ENCODE results near the gene SCTR.
"Not testable (repeated sequence)": the region's sequence is repeated elsewhere in the genome, so short reads cannot be mapped to it uniquely, and the experiment has no call there.

Gene SCTR

DNA sequence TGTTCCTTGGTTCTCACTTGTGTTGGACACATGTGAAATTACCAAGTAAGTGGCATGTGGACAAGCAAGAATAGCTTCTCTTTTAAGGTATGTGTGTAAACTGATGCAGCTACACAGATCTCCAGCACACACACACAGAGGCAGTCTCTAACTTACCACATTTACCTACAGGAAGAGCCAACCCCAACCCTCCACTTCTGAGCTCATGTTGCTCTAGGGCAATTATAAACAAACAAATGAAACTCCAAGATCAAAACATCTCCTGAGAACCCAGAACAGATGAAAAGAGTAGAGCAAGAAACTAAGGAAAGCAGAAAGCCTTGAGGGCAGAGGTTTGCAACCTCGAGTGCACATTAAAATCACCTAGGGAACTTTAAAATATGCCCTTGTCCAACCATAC lies 108.7 kb downstream of the SCTR start:
- Histone ChIP-seq H3K36me3 (ENCODE audit: control insufficient read depth, insufficient read depth, low read length) (no peaks in the 10 kb centered on the region), H3K27ac (ENCODE audit: low read length) (no peak overlapping the region), H3K27me3 (ENCODE audit: control insufficient read depth, insufficient read depth, low read length) (no peaks in the 10 kb centered on the region), H3K4me1 (ENCODE audit: control insufficient read depth, insufficient read depth, low read length) (no peaks in the 10 kb centered on the region), H3K4me3 (ENCODE audit: low read length) (no peak overlapping the region), H3K9me3 (ENCODE audit: control insufficient read depth, insufficient read depth, low read length) (no peaks in the 10 kb centered on the region)
- no peak for DNase-seq (ENCODE audit: low read depth, low spot score)
- no CpG with 5 or more reads among the region's 1 CpG for WGBS (ENCODE audit: insufficient coverage, insufficient read length)

DNA sequence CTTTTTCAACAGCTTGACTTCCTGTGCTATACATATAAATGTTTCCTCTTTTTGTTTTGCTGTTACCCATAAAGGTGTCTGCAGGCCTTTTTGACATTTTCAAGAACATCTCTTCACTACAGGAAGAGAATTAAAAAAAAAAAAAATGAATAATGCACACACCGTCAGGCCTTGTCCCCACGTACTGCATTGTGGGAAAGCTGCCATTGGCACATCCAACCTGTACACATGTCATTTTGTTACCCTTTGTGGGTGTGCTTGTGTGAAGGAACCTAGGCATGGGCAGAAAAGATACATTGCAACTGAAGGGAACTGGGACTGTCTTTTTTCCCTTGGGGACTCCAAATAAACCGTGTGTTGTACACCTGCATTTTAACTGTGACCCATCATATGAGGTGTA lies 109.4 kb downstream of the SCTR start:
- H3K4me3 ChIP-seq (ENCODE audit: low read length), result no peak overlapping the region
- WGBS (ENCODE audit: insufficient coverage, insufficient read length), result no CpG with 5 or more reads among the region's 3 CpGs
- no peak for DNase-seq (ENCODE audit: low read depth, low spot score)
- H3K27me3 ChIP-seq (ENCODE audit: control insufficient read depth, insufficient read depth, low read length), result no peaks in the 10 kb centered on the region
- no peaks in the 10 kb centered on the region for H3K9me3 ChIP-seq (ENCODE audit: control insufficient read depth, insufficient read depth, low read length)
- no peaks in the 10 kb centered on the region for H3K36me3 ChIP-seq (ENCODE audit: control insufficient read depth, insufficient read depth, low read length)
- no peak overlapping the region for H3K27ac ChIP-seq (ENCODE audit: low read length)
- H3K4me1 ChIP-seq (ENCODE audit: control insufficient read depth, insufficient read depth, low read length), result no peaks in the 10 kb centered on the region

DNA sequence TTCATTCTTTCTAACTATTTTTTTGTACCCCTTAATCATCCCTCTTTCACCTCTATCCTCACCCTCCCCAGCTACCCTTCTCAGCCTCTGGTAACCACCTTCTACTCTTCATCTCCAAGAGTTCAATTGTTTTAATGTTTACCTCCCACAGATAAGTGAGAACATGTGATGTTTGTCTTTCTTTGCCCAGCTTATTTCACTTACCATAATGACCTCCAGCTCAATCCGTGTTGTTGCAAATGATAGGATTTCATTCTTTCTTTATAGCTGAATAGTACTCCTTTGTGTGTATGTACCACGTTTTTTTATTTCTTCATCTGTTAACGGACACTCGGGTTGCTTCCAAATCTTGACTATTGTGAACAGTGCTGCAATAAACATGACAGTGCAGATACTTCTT lies 114.8 kb downstream of the SCTR start:
- H3K4me3 ChIP-seq (ENCODE audit: low read length), result no peak overlapping the region
- no peak for DNase-seq (ENCODE audit: low read depth, low spot score)
- no peaks in the 10 kb centered on the region for H3K4me1 ChIP-seq (ENCODE audit: control insufficient read depth, insufficient read depth, low read length)
- no peak overlapping the region for H3K27ac ChIP-seq (ENCODE audit: low read length)
- H3K36me3 ChIP-seq (ENCODE audit: control insufficient read depth, insufficient read depth, low read length), result no peaks in the 10 kb centered on the region
- WGBS (ENCODE audit: insufficient coverage, insufficient read length), result no CpG with 5 or more reads among the region's 4 CpGs
- H3K27me3 ChIP-seq (ENCODE audit: control insufficient read depth, insufficient read depth, low read length), result no peaks in the 10 kb centered on the region
- H3K9me3 ChIP-seq (ENCODE audit: control insufficient read depth, insufficient read depth, low read length), result no peaks in the 10 kb centered on the region

GRCh38 chr2:119408221-119408619 lies 116.1 kb downstream of the SCTR start:
- no peak overlapping the region for H3K27ac ChIP-seq (ENCODE audit: low read length)
- H3K27me3 ChIP-seq (ENCODE audit: control insufficient read depth, insufficient read depth, low read length), result no peaks in the 10 kb centered on the region
- no CpG with 5 or more reads among the region's 5 CpGs for WGBS (ENCODE audit: insufficient coverage, insufficient read length)
- no peak overlapping the region for H3K4me3 ChIP-seq (ENCODE audit: low read length)
- no peaks in the 10 kb centered on the region for H3K4me1 ChIP-seq (ENCODE audit: control insufficient read depth, insufficient read depth, low read length)
- no peaks in the 10 kb centered on the region for H3K9me3 ChIP-seq (ENCODE audit: control insufficient read depth, insufficient read depth, low read length)
- no peak for DNase-seq (ENCODE audit: low read depth, low spot score)
- no peaks in the 10 kb centered on the region for H3K36me3 ChIP-seq (ENCODE audit: control insufficient read depth, insufficient read depth, low read length)

GRCh38 chr2:119407430-119408220 lies 116.7 kb downstream of the SCTR start:
- no peak overlapping the region for H3K4me3 ChIP-seq (ENCODE audit: low read length)
- no peak overlapping the region for H3K27ac ChIP-seq (ENCODE audit: low read length)
- H3K9me3 ChIP-seq (ENCODE audit: control insufficient read depth, insufficient read depth, low read length), result no peaks in the 10 kb centered on the region
- no peaks in the 10 kb centered on the region for H3K36me3 ChIP-seq (ENCODE audit: control insufficient read depth, insufficient read depth, low read length)
- WGBS (ENCODE audit: insufficient coverage, insufficient read length), result no CpG with 5 or more reads among the region's 7 CpGs
- DNase-seq (ENCODE audit: low read depth, low spot score), result no peak
- no peaks in the 10 kb centered on the region for H3K27me3 ChIP-seq (ENCODE audit: control insufficient read depth, insufficient read depth, low read length)
- H3K4me1 ChIP-seq (ENCODE audit: control insufficient read depth, insufficient read depth, low read length), result no peaks in the 10 kb centered on the region

DNA sequence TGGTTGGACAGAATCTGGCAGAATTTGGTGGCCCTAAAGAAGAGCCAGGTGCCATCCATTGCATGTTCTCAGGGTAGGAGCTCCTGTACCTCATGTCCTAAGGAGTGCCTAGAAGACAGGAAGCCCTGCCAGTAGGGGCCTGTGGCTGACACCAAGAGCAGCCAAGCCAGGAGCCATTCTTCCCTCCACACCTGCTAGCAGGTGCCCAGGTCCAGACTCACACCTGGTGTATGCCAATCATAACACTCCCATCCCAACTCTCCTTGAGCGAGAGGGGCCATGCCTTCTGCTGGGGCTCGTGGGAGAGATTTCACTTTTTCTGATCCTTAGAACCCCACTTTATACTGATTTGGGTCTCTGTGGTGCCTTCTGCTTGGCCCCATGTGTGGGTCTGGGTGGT lies 119.1 kb downstream of the SCTR start:
- no peaks in the 10 kb centered on the region for H3K4me1 ChIP-seq (ENCODE audit: control insufficient read depth, insufficient read depth, low read length)
- no peaks in the 10 kb centered on the region for H3K9me3 ChIP-seq (ENCODE audit: control insufficient read depth, insufficient read depth, low read length)
- no peak overlapping the region for H3K4me3 ChIP-seq (ENCODE audit: low read length)
- no peak for DNase-seq (ENCODE audit: low read depth, low spot score)
- no CpG with 5 or more reads among the region's 2 CpGs for WGBS (ENCODE audit: insufficient coverage, insufficient read length)
- no peak overlapping the region for H3K27ac ChIP-seq (ENCODE audit: low read length)
- H3K36me3 ChIP-seq (ENCODE audit: control insufficient read depth, insufficient read depth, low read length), result no peaks in the 10 kb centered on the region
- no peaks in the 10 kb centered on the region for H3K27me3 ChIP-seq (ENCODE audit: control insufficient read depth, insufficient read depth, low read length)

DNA sequence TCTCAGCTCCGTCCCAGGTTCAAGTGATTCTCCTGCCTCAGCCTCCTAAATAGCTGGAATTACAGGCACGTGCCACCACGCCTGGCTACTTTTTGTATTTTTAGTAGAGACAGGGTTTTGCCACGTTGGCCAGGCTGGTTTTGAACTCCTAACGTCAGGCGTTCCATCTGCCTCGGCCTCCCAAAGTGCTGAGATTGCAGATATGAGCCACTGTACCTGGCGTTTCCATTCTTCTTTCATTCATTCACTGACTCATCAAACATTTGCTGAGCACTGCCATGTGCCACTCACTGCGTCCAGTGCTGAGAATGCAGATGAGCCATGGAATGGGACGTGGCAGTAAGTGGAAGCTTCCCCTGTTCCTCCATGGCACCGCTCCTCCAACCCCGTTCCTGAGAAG lies 120.7 kb downstream of the SCTR start:
- H3K36me3 ChIP-seq (ENCODE audit: control insufficient read depth, insufficient read depth, low read length); DNase-seq (ENCODE audit: low read depth, low spot score); H3K9me3 ChIP-seq (ENCODE audit: control insufficient read depth, insufficient read depth, low read length); H3K27me3 ChIP-seq (ENCODE audit: control insufficient read depth, insufficient read depth, low read length); H3K27ac ChIP-seq (ENCODE audit: low read length); H3K4me3 ChIP-seq (ENCODE audit: low read length); H3K4me1 ChIP-seq (ENCODE audit: control insufficient read depth, insufficient read depth, low read length): not testable (repeated sequence)
- no CpG with 5 or more reads among the region's 12 CpGs for WGBS (ENCODE audit: insufficient coverage, insufficient read length)

DNA sequence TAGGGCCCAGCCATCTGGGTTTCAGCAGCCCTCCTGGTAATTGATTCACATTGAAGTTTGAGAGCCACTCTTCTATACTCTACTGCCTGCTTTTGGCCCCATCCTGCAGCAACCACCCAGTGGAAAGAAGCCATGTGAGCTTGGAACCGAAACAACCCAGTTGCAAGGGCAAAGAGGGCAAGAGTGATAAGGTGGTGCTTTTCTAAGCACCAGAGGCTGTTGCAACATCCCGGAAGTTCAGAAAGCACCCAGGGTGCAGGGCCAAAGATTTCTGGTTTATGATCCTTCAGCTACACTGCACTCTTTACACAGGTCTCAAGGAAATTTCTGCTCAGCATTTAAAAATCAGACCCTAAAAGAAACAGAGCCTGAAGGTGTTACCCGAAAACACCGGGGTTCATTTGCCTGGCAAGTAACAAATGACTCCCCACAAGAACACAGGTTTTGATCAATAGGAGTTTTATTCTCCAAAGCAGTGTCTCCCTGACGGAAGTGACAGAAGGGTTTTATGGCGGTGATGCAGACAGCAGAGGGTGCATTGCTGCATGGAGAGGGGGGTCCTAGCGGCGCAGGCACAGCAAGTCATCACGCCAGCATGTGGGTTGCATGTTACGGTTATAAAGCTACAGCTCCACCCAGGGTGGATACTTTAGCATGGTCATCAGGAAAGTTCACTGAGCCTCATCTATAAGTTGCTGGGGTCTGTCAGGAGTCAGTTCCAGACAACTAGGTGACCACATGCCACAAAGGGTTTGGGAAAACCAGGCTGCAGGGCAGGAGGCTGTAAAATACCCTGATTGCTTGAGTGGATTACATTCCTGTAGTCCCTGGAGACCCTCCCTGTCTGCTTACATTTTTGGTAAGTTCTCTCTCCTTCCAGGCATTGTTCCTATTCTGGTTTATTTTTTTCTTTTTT lies 121.4 kb downstream of the SCTR start:
- no peak overlapping the region for H3K4me3 ChIP-seq (ENCODE audit: low read length)
- DNase-seq (ENCODE audit: low read depth, low spot score), result no peak
- H3K27me3 ChIP-seq (ENCODE audit: control insufficient read depth, insufficient read depth, low read length), result no peaks in the 10 kb centered on the region
- H3K36me3 ChIP-seq (ENCODE audit: control insufficient read depth, insufficient read depth, low read length), result no peaks in the 10 kb centered on the region
- no peaks in the 10 kb centered on the region for H3K9me3 ChIP-seq (ENCODE audit: control insufficient read depth, insufficient read depth, low read length)
- no peaks in the 10 kb centered on the region for H3K4me1 ChIP-seq (ENCODE audit: control insufficient read depth, insufficient read depth, low read length)
- WGBS (ENCODE audit: insufficient coverage, insufficient read length), result no CpG with 5 or more reads among the region's 10 CpGs
- no peak overlapping the region for H3K27ac ChIP-seq (ENCODE audit: low read length)

DNA sequence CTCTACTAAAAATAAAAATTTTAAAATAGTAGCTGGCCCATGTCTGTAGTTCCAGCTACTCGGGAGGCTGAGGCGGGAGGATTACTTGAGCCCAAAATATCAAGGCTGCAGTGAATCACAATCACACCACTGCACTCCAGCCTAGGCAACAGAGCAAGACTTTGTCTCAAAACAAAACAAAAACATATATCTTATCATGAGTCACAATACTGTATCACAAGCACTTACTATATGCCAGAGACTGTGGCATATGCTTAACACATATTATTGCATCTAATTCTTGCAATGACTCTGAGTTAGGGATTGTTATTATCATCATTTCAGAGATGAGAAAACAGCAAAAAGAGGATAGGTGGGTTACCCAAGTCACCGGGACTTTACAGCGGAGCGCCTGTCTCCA lies 122.2 kb downstream of the SCTR start:
- Histone ChIP-seq H3K27ac (ENCODE audit: low read length) (no peak overlapping the region), H3K9me3 (ENCODE audit: control insufficient read depth, insufficient read depth, low read length) (no peaks in the 10 kb centered on the region), H3K4me3 (ENCODE audit: low read length) (no peak overlapping the region), H3K36me3 (ENCODE audit: control insufficient read depth, insufficient read depth, low read length) (no peaks in the 10 kb centered on the region), H3K4me1 (ENCODE audit: control insufficient read depth, insufficient read depth, low read length) (no peaks in the 10 kb centered on the region), H3K27me3 (ENCODE audit: control insufficient read depth, insufficient read depth, low read length) (no peaks in the 10 kb centered on the region)
- no peak for DNase-seq (ENCODE audit: low read depth, low spot score)
- WGBS (ENCODE audit: insufficient coverage, insufficient read length), result no CpG with 5 or more reads among the region's 5 CpGs

DNA sequence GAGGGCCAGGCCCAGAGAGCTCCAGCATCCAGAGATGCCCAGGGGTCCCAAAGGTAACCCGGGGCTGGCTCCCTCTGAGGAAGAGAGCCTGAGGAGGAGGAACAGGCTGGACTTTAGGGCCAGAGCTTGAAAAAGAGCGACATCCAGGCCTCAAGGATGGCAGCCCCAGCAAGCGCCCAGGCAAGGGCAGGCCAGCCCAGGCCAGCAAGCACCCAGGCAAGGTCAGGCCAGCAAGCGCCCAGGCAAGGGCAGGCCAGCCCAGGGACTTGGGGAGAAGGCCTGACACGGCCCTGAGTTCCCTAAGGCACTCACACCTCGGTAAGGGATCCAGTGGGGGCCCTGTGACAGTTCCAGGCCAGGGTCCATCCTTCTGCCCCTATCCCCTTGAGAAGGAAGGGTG lies 127.1 kb downstream of the SCTR start:
- no peaks in the 10 kb centered on the region for H3K27me3 ChIP-seq (ENCODE audit: control insufficient read depth, insufficient read depth, low read length)
- no peaks in the 10 kb centered on the region for H3K9me3 ChIP-seq (ENCODE audit: control insufficient read depth, insufficient read depth, low read length)
- no peaks in the 10 kb centered on the region for H3K4me1 ChIP-seq (ENCODE audit: control insufficient read depth, insufficient read depth, low read length)
- DNase-seq (ENCODE audit: low read depth, low spot score), result no peak
- H3K27ac ChIP-seq (ENCODE audit: low read length), result no peak overlapping the region
- no CpG with 5 or more reads among the region's 6 CpGs for WGBS (ENCODE audit: insufficient coverage, insufficient read length)
- no peak overlapping the region for H3K4me3 ChIP-seq (ENCODE audit: low read length)
- H3K36me3 ChIP-seq (ENCODE audit: control insufficient read depth, insufficient read depth, low read length), result no peaks in the 10 kb centered on the region
